ENCODE results near the gene MINDY4. TPM values are rescaled to one million over a fixed set of nuclear protein-coding genes. Genes with fewer than 3 reads are reported as not detected.
A peak's percentile ranks its signal among the peaks of the same experiment; 100 is the strongest.
"Not testable (repeated sequence)": the region's sequence is repeated elsewhere in the genome, so short reads cannot be mapped to it uniquely, and the experiment has no call there.

MINDY4 gene
- total RNA-seq, 2 donors from 2014 or later: 5.4 to 8.8 TPM

- H3K4me3 ChIP-seq: no peak overlapping the region
- H3K36me3 ChIP-seq: no peaks in the 10 kb centered on the region
- no peaks in the 10 kb centered on the region for H3K9me3 ChIP-seq
- DNase-seq (ENCODE audit: low spot score): no peak
- no peaks in the 10 kb centered on the region for H3K27me3 ChIP-seq
- TF ChIP-seq CTCF (IDR thresholded peaks at IDR 0.05): no peak
- H3K4me1 ChIP-seq: peaks cover 0 to 38% of the 10 kb centered on the region in 2 donors
- H3K27ac ChIP-seq: no peak overlapping the region
Measured at GRCh38 chr7:30805931-30806330, 34.7 kb downstream of the MINDY4 start.

GRCh38 chr7:30807477-30807876 lies 36.3 kb downstream of the MINDY4 start:
- H3K4me3 ChIP-seq; H3K27me3 ChIP-seq; H3K27ac ChIP-seq; DNase-seq (ENCODE audit: low spot score); H3K9me3 ChIP-seq; H3K36me3 ChIP-seq: not testable (repeated sequence)
- peaks cover 0 to 31% of the 10 kb centered on the region in 2 donors for H3K4me1 ChIP-seq

GRCh38 chr7:30807941-30808340 lies 36.7 kb downstream of the MINDY4 start:
- H3K4me3 ChIP-seq, H3K36me3 ChIP-seq, H3K27me3 ChIP-seq, H3K27ac ChIP-seq, H3K9me3 ChIP-seq: not testable (repeated sequence)
- peak; percentile 40 for DNase-seq (ENCODE audit: low spot score)
- H3K4me1 ChIP-seq: peaks cover 0 to 32% of the 10 kb centered on the region in 2 donors

- Histone ChIP-seq H3K4me3 (no peak overlapping the region), H3K27me3 (no peaks in the 10 kb centered on the region), H3K4me1 (peaks cover 0 to 33% of the 10 kb centered on the region in 2 donors), H3K9me3 (no peaks in the 10 kb centered on the region), H3K36me3 (no peaks in the 10 kb centered on the region), H3K27ac (no peak overlapping the region)
- DNase-seq (ENCODE audit: low spot score): no peak
- no peak for TF ChIP-seq CTCF (IDR thresholded peaks at IDR 0.05)
Measured at GRCh38 chr7:30810986-30811385, 39.8 kb downstream of the MINDY4 start.

- no peak for TF ChIP-seq CTCF (IDR thresholded peaks at IDR 0.05)
- H3K36me3 ChIP-seq: no peaks in the 10 kb centered on the region
- H3K9me3 ChIP-seq: no peaks in the 10 kb centered on the region
- peak; percentile 47 for DNase-seq (ENCODE audit: low spot score)
- peak overlapping the region in 1 of 2 donors; percentile 79 for H3K27ac ChIP-seq
- H3K4me3 ChIP-seq: no peak overlapping the region
- H3K4me1 ChIP-seq: peaks cover 0 to 50% of the 10 kb centered on the region in 2 donors
- H3K27me3 ChIP-seq: no peaks in the 10 kb centered on the region
Measured at GRCh38 chr7:30812676-30813075, 41.5 kb downstream of the MINDY4 start.

- Histone ChIP-seq H3K27ac (peak overlapping the region; percentile 46 to 79), H3K9me3 (no peaks in the 10 kb centered on the region), H3K4me3 (no peak overlapping the region), H3K4me1 (peaks cover 0 to 54% of the 10 kb centered on the region in 2 donors), H3K27me3 (no peaks in the 10 kb centered on the region), H3K36me3 (no peaks in the 10 kb centered on the region)
- DNase-seq (ENCODE audit: low spot score): peak; percentile 57
- TF ChIP-seq CTCF (IDR thresholded peaks at IDR 0.05): no peak
Measured at GRCh38 chr7:30813466-30813865, 42.2 kb downstream of the MINDY4 start.

GRCh38 chr7:30814700-30815387 lies 43.6 kb downstream of the MINDY4 start:
- no peaks in the 10 kb centered on the region for H3K36me3 ChIP-seq
- no peaks in the 10 kb centered on the region for H3K27me3 ChIP-seq
- no peak overlapping the region for H3K4me3 ChIP-seq
- peaks cover 0 to 54% of the 10 kb centered on the region in 2 donors for H3K4me1 ChIP-seq
- H3K27ac ChIP-seq: peak overlapping the region; percentile 71 to 79
- H3K9me3 ChIP-seq: no peaks in the 10 kb centered on the region
- TF ChIP-seq CTCF (IDR thresholded peaks at IDR 0.05): no peak
- peak; percentile 75 for DNase-seq (ENCODE audit: low spot score)

Data from right atrium auricular region (tissue), 2 donors.